Parathyroid adenoma (tissue), 2 donors: ENCODE results near the gene SBF2.

ENCODE experiments used
- H2AFZ ChIP-seq: fragments of 300-600 bp; sonication (generic); one replicate; pipeline ENCODE4 v1.7.0; 2017; ENCODE audit warnings: antibody characterized with exemption, mild to moderate bottlenecking
- H3K27ac ChIP-seq: fragments of 300-600 bp; sonication (generic); one replicate; pipeline ENCODE4 v1.7.0; 2017
- H3K27me3 ChIP-seq: fragments of 300-600 bp; sonication (generic); one replicate; pipeline ENCODE4 v1.7.0; 2017; ENCODE audit warnings: low read length; ENCODE audit not compliant: control insufficient read depth, insufficient read depth
- H3K36me3 ChIP-seq: fragments of 300-600 bp; sonication (generic); one replicate; pipeline ENCODE4 v1.7.0; 2017; ENCODE audit warnings: low read length; ENCODE audit not compliant: control insufficient read depth, insufficient read depth
- H3K4me1 ChIP-seq: fragments of 300-600 bp; sonication (generic); one replicate; pipeline ENCODE4 v1.7.0; 2017; ENCODE audit warnings: control low read depth
- H3K4me2 ChIP-seq: fragments of 300-600 bp; sonication (generic); one replicate; pipeline ENCODE4 v1.7.0; 2017; ENCODE audit warnings: low read length
- H3K4me3 ChIP-seq: fragments of 300-600 bp; sonication (generic); one replicate; pipeline ENCODE4 v1.7.0; 2017; ENCODE audit warnings: low read depth, low read length
- H3K79me2 ChIP-seq: fragments of 300-600 bp; sonication (generic); one replicate; pipeline ENCODE4 v1.7.0; 2017; ENCODE audit warnings: control low read depth
- H3K9ac ChIP-seq: fragments of 300-600 bp; sonication (generic); one replicate; pipeline ENCODE4 v1.7.0; 2017; ENCODE audit warnings: mild to moderate bottlenecking
- H3K9me3 ChIP-seq: fragments of 300-600 bp; sonication (generic); one replicate; pipeline ENCODE4 v1.7.0; 2017; ENCODE audit warnings: low read length; ENCODE audit not compliant: control insufficient read depth
- CTCF ChIP-seq: fragments of 300-600 bp; sonication (generic); IDR thresholded peaks from one replicate; pipeline ENCODE4 v1.7.0; 2017; ENCODE audit warnings: antibody characterized with exemption, mild to moderate bottlenecking
- donor health status: primary hyperparathyroidism.

The SBF2 gene

GRCh38 chr11:9780929-9781328 lies 513.1 kb downstream of the SBF2 start:
- no peaks in the 10 kb centered on the region for H3K36me3 ChIP-seq
- no peak overlapping the region for H3K4me3 ChIP-seq
- H3K79me2 ChIP-seq: no peaks in the 10 kb centered on the region
- no peak overlapping the region for H3K27ac ChIP-seq
- no peaks in the 10 kb centered on the region for H3K4me1 ChIP-seq
- H2AFZ ChIP-seq: no peak overlapping the region
- no peaks in the 10 kb centered on the region for H3K9me3 ChIP-seq
- no peaks in the 10 kb centered on the region for H3K27me3 ChIP-seq
- no peak for TF ChIP-seq CTCF
- no peak overlapping the region for H3K9ac ChIP-seq
- H3K4me2 ChIP-seq: no peak overlapping the region

- Histone ChIP-seq H3K79me2 (no peaks in the 10 kb centered on the region), H3K27ac (no peak overlapping the region), H3K4me3 (no peak overlapping the region), H3K9me3 (no peaks in the 10 kb centered on the region), H3K4me2 (no peak overlapping the region), H3K4me1 (peaks cover 2% of the 10 kb centered on the region), H2AFZ (no peak overlapping the region), H3K36me3 (no peaks in the 10 kb centered on the region), H3K9ac (no peak overlapping the region), H3K27me3 (no peaks in the 10 kb centered on the region)
- no peak for TF ChIP-seq CTCF
Observed at GRCh38 chr11:9777525-9777924, 516.5 kb downstream of the SBF2 start.

GRCh38 chr11:9777066-9777465 lies 517.0 kb downstream of the SBF2 start:
- TF ChIP-seq CTCF: no peak
- Histone ChIP-seq H3K27me3 (no peaks in the 10 kb centered on the region), H3K27ac (no peak overlapping the region), H3K4me1 (peaks cover 2% of the 10 kb centered on the region), H2AFZ (no peak overlapping the region), H3K4me2 (no peak overlapping the region), H3K36me3 (no peaks in the 10 kb centered on the region), H3K4me3 (no peak overlapping the region), H3K9me3 (no peaks in the 10 kb centered on the region), H3K79me2 (no peaks in the 10 kb centered on the region), H3K9ac (no peak overlapping the region)

- no peak overlapping the region for H3K4me3 ChIP-seq
- no peak for TF ChIP-seq CTCF
- H3K27me3 ChIP-seq: no peaks in the 10 kb centered on the region
- H3K27ac ChIP-seq: no peak overlapping the region
- H2AFZ ChIP-seq: no peak overlapping the region
- H3K79me2 ChIP-seq: no peaks in the 10 kb centered on the region
- peaks cover 2% of the 10 kb centered on the region for H3K4me1 ChIP-seq
- no peak overlapping the region for H3K9ac ChIP-seq
- no peaks in the 10 kb centered on the region for H3K36me3 ChIP-seq
- no peak overlapping the region for H3K4me2 ChIP-seq
- H3K9me3 ChIP-seq: no peaks in the 10 kb centered on the region
Observed at GRCh38 chr11:9776203-9776602, 517.8 kb downstream of the SBF2 start.

GRCh38 chr11:9775398-9775779 lies 518.6 kb downstream of the SBF2 start:
- H3K27me3 ChIP-seq: no peaks in the 10 kb centered on the region
- no peak overlapping the region for H3K4me3 ChIP-seq
- no peaks in the 10 kb centered on the region for H3K79me2 ChIP-seq
- H3K4me1 ChIP-seq: peaks cover 2% of the 10 kb centered on the region
- TF ChIP-seq CTCF: no peak
- H3K4me2 ChIP-seq: no peak overlapping the region
- H3K9ac ChIP-seq: no peak overlapping the region
- no peak overlapping the region for H3K27ac ChIP-seq
- no peaks in the 10 kb centered on the region for H3K36me3 ChIP-seq
- no peak overlapping the region for H2AFZ ChIP-seq
- H3K9me3 ChIP-seq: no peaks in the 10 kb centered on the region
